ENCODE data around the gene MBOAT1.
"Not testable (repeated sequence)": the region's sequence is repeated elsewhere in the genome, so short reads cannot be mapped to it uniquely, and the experiment has no call there.

Gene MBOAT1

DNA sequence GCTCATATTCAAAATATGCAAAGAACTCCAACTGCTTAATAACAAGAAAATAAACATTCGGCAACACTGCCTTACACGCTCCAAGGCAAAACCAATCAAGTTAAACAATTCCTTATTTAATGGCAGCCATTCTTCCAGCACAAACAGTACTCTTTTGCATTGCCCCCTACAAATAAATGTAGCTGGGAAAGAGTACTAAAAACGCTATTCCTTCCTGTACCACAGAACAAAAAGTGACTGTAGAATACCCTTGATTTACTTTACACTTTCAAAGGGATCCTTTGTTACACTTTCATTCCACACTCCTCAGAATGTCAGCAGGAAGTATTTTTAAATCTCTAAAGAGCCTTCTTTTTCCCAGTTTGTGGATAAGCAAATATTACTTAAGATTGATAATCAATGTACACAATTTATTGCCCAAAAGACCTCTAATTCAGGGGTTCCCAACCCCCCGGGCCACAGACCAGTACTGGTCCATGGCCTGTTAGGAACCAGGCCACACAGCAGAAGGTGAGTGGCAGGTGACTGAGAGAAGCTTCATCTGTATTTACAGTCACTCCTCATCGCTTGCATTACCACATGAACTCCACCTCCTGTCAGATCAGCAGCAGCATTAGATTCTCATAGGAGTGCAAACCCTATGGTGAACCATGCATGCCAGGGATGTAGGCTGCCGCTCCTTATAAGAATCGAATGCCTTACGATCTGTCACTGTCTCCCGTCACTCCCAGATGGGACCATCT lies 51.6 kb downstream of the MBOAT1 start:
- Histone ChIP-seq H3K4me1 (ENCODE audit: insufficient read depth, low read length) (peaks cover 7% of the 10 kb centered on the region), H3K9ac (ENCODE audit: low read depth, low read length) (no peak overlapping the region), H3K9me3 (ENCODE audit: control insufficient read depth, insufficient read depth, low read length) (no peaks in the 10 kb centered on the region), H3K36me3 (ENCODE audit: insufficient read depth, low read length) (no peaks in the 10 kb centered on the region)

- Histone ChIP-seq H3K36me3 (ENCODE audit: insufficient read depth, low read length) (no peaks in the 10 kb centered on the region), H3K9me3 (ENCODE audit: control insufficient read depth, insufficient read depth, low read length) (no peaks in the 10 kb centered on the region), H3K4me1 (ENCODE audit: insufficient read depth, low read length) (peaks cover 7% of the 10 kb centered on the region), H3K9ac (ENCODE audit: low read depth, low read length) (no peak overlapping the region)
These were observed 52.3 kb downstream of the MBOAT1 start for GRCh38 chr6:20159781-20160540.

GRCh38 chr6:20159098-20159497 lies 53.2 kb downstream of the MBOAT1 start:
- H3K9me3 ChIP-seq (ENCODE audit: control insufficient read depth, insufficient read depth, low read length): no peaks in the 10 kb centered on the region
- peaks cover 7% of the 10 kb centered on the region for H3K4me1 ChIP-seq (ENCODE audit: insufficient read depth, low read length)
- no peaks in the 10 kb centered on the region for H3K36me3 ChIP-seq (ENCODE audit: insufficient read depth, low read length)
- H3K9ac ChIP-seq (ENCODE audit: low read depth, low read length): no peak overlapping the region

GRCh38 chr6:20158676-20159075 lies 53.6 kb downstream of the MBOAT1 start:
- Histone ChIP-seq H3K9me3 (ENCODE audit: control insufficient read depth, insufficient read depth, low read length) (no peaks in the 10 kb centered on the region), H3K36me3 (ENCODE audit: insufficient read depth, low read length) (no peaks in the 10 kb centered on the region), H3K4me1 (ENCODE audit: insufficient read depth, low read length) (peaks cover 8% of the 10 kb centered on the region), H3K9ac (ENCODE audit: low read depth, low read length) (no peak overlapping the region)

DNA sequence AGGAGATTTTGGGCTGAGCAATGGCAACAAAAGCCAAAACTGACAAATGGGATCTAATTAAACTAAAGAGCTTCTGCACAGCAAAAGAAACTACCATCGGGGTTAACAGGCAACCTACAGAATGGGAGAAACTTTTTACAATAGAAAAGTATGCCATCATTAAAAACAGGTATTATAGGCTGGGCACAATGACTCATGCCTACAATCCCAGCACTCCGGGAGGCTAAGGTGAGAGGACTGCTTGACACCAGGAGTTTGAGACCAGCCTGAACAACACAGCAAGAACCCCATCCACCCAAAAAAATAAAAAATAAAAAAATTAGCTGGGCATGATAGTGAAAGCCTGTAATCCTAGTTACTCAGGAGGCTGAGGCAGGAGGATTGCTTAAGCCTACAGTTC lies 55.4 kb downstream of the MBOAT1 start:
- Histone ChIP-seq H3K9me3 (ENCODE audit: control insufficient read depth, insufficient read depth, low read length) (no peaks in the 10 kb centered on the region), H3K36me3 (ENCODE audit: insufficient read depth, low read length) (no peaks in the 10 kb centered on the region), H3K4me1 (ENCODE audit: insufficient read depth, low read length) (peaks cover 15% of the 10 kb centered on the region), H3K9ac (ENCODE audit: low read depth, low read length) (no peak overlapping the region)

- Histone ChIP-seq H3K9ac (ENCODE audit: low read depth, low read length) (no peak overlapping the region), H3K36me3 (ENCODE audit: insufficient read depth, low read length) (no peaks in the 10 kb centered on the region; the same call in 1 of the 2 replicates), H3K9me3 (ENCODE audit: control insufficient read depth, insufficient read depth, low read length) (no peaks in the 10 kb centered on the region), H3K4me1 (ENCODE audit: insufficient read depth, low read length) (peaks cover 8% of the 10 kb centered on the region; the same call in 1 of the 2 replicates)
These were observed 57.5 kb downstream of the MBOAT1 start for GRCh38 chr6:20154753-20155152.

DNA sequence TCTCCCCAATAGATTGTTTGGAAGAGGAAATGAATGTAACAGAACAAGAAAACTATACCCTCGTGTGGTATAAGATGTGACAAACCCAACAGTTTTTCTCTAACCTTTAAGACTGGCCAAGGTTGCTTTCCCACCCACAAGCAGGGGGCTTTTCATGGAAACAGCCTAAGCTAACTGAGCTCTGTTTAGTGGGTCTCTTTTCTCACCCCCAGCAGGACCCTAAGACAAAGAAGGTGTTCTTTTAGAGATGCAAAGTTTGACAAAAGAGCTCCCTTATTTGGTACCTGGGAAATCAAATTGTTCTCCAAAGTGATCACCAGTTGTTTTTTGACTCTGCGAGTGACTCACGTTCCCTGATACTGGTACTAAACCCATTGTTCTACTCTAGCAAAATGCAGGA lies 59.1 kb downstream of the MBOAT1 start:
- H3K4me1 ChIP-seq (ENCODE audit: insufficient read depth, low read length): peaks cover 8% of the 10 kb centered on the region; the same call in 1 of the 2 replicates
- H3K9ac ChIP-seq (ENCODE audit: low read depth, low read length): no peak overlapping the region
- H3K9me3 ChIP-seq (ENCODE audit: control insufficient read depth, insufficient read depth, low read length): no peaks in the 10 kb centered on the region
- H3K36me3 ChIP-seq (ENCODE audit: insufficient read depth, low read length): no peaks in the 10 kb centered on the region; the same call in 1 of the 2 replicates

- Histone ChIP-seq H3K9me3 (ENCODE audit: control insufficient read depth, insufficient read depth, low read length) (no peaks in the 10 kb centered on the region), H3K36me3 (ENCODE audit: insufficient read depth, low read length) (no peaks in the 10 kb centered on the region; the same call in 1 of the 2 replicates), H3K9ac (ENCODE audit: low read depth, low read length) (no peak overlapping the region), H3K4me1 (ENCODE audit: insufficient read depth, low read length) (peaks cover 5% of the 10 kb centered on the region; the same call in 1 of the 2 replicates)
These were observed 63.8 kb downstream of the MBOAT1 start for GRCh38 chr6:20148433-20148832.

DNA sequence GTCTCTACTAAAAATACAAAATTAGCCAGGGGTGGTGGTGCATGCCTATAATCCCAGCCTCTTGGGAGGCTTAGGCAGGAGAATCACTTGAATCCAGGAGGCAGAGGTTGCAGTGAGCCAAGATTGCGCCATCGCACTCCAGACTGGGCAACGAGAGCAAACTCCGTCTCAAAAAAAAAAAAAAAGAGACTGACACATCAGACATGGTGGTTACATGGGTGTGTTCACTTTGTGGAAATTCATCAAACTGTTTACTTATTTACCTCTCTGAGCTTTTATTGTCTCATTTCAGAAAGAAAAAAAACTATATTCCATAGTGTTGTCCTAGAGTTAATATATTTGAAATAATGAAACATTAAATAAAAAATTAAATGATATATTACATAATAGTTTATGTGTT lies 64.8 kb downstream of the MBOAT1 start:
- no peaks in the 10 kb centered on the region for H3K4me1 ChIP-seq (ENCODE audit: insufficient read depth, low read length)
- no peak overlapping the region for H3K9ac ChIP-seq (ENCODE audit: low read depth, low read length)
- no peaks in the 10 kb centered on the region for H3K9me3 ChIP-seq (ENCODE audit: control insufficient read depth, insufficient read depth, low read length)
- no peaks in the 10 kb centered on the region; the same call in 1 of the 2 replicates for H3K36me3 ChIP-seq (ENCODE audit: insufficient read depth, low read length)

- H3K36me3 ChIP-seq (ENCODE audit: insufficient read depth, low read length); H3K9me3 ChIP-seq (ENCODE audit: control insufficient read depth, insufficient read depth, low read length); H3K4me1 ChIP-seq (ENCODE audit: insufficient read depth, low read length); H3K9ac ChIP-seq (ENCODE audit: low read depth, low read length): not testable (repeated sequence)
These were observed 65.4 kb downstream of the MBOAT1 start for GRCh38 chr6:20146831-20147230.

DNA sequence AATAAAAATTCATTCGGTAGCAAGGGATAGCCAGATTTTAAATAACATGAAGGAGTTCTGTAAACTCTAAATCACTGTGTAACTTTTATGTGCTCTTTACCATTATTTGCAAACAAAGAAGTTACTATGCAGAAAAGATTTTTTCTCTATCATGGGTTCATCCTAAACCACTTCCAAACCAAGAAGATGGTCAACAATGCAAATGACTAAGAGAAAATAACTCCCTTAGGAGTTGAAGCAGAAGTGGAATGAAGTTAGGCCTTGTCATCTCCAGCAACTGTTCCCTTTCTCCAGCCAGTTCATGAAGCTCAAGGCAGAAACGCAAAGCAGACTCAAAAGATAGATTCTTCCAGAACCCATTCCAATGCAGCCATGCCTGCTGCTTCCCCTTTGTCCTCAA lies 66.0 kb downstream of the MBOAT1 start:
- no peaks in the 10 kb centered on the region for H3K4me1 ChIP-seq (ENCODE audit: insufficient read depth, low read length)
- no peaks in the 10 kb centered on the region for H3K9me3 ChIP-seq (ENCODE audit: control insufficient read depth, insufficient read depth, low read length)
- H3K36me3 ChIP-seq (ENCODE audit: insufficient read depth, low read length): no peaks in the 10 kb centered on the region; the same call in 1 of the 2 replicates
- no peak overlapping the region for H3K9ac ChIP-seq (ENCODE audit: low read depth, low read length)

GRCh38 chr6:20142866-20143265 lies 69.4 kb downstream of the MBOAT1 start:
- H3K9ac ChIP-seq (ENCODE audit: low read depth, low read length): no peak overlapping the region
- H3K9me3 ChIP-seq (ENCODE audit: control insufficient read depth, insufficient read depth, low read length): no peaks in the 10 kb centered on the region
- no peaks in the 10 kb centered on the region; the same call in 1 of the 2 replicates for H3K36me3 ChIP-seq (ENCODE audit: insufficient read depth, low read length)
- H3K4me1 ChIP-seq (ENCODE audit: insufficient read depth, low read length): no peaks in the 10 kb centered on the region

GRCh38 chr6:20141931-20142330 lies 70.3 kb downstream of the MBOAT1 start:
- Histone ChIP-seq H3K36me3 (ENCODE audit: insufficient read depth, low read length) (no peaks in the 10 kb centered on the region; the same call in 1 of the 2 replicates), H3K9ac (ENCODE audit: low read depth, low read length) (no peak overlapping the region), H3K9me3 (ENCODE audit: control insufficient read depth, insufficient read depth, low read length) (no peaks in the 10 kb centered on the region), H3K4me1 (ENCODE audit: insufficient read depth, low read length) (no peaks in the 10 kb centered on the region)

- not testable (repeated sequence) for H3K36me3 ChIP-seq (ENCODE audit: insufficient read depth, low read length); H3K4me1 ChIP-seq (ENCODE audit: insufficient read depth, low read length); H3K9ac ChIP-seq (ENCODE audit: low read depth, low read length); H3K9me3 ChIP-seq (ENCODE audit: control insufficient read depth, insufficient read depth, low read length)
These were observed 72.9 kb downstream of the MBOAT1 start for GRCh38 chr6:20139127-20139963.

Data from ES-I3 (cell line).